GM23338 (cell line): ENCODE data around the gene HSPA1B. TPM values are rescaled to one million over a fixed set of nuclear protein-coding genes. Genes with fewer than 3 reads are reported as not detected.

Experiments
- ATAC-seq: fragments of 200-7000 bp; cut with Tn5 transposase; 3 replicates; pipeline ENCODE4 v1.9.1; 2020
- DNase-seq: peaks from one replicate; pipeline ENCODE4 v3.0.0-alpha.2; 2015; ENCODE audit warnings: low spot score
- H2AFZ ChIP-seq: fragments of 200-600 bp; sonication (generic); 2 replicates; pipeline ENCODE4 v1.8.0; 2016; ENCODE audit warnings: antibody characterized with exemption, mild to moderate bottlenecking, moderate library complexity
- H3F3A ChIP-seq: fragments of 200-600 bp; sonication (generic); replicated peaks from 2 replicates; pipeline ENCODE4 v1.8.0; 2017; ENCODE audit warnings: antibody characterized with exemption, mixed run types, low read depth
- H3K27ac ChIP-seq: fragments of 200-600 bp; sonication (generic); 2 replicates; pipeline ENCODE4 v1.6.1; 2016; ENCODE audit warnings: low read depth
- H3K27me3 ChIP-seq: fragments of 200-600 bp; sonication (generic); 2 replicates; pipeline ENCODE4 v1.8.0; 2016; ENCODE audit warnings: mild to moderate bottlenecking, mixed run types, moderate library complexity; ENCODE audit not compliant: insufficient read depth
- H3K36me3 ChIP-seq: fragments of 200-600 bp; sonication (generic); 2 replicates; pipeline ENCODE4 v1.8.0; 2016; ENCODE audit warnings: mild to moderate bottlenecking; ENCODE audit not compliant: insufficient read depth
- H3K4me1 ChIP-seq: fragments of 200-600 bp; sonication (generic); 2 replicates; pipeline ENCODE4 v1.8.0; 2016; ENCODE audit warnings: mild to moderate bottlenecking, moderate library complexity; ENCODE audit not compliant: insufficient read depth
- H3K4me2 ChIP-seq: fragments of 200-600 bp; sonication (generic); 2 replicates; pipeline ENCODE4 v1.7.1; 2017; ENCODE audit warnings: mixed run types
- H3K4me3 ChIP-seq: fragments of 200-600 bp; sonication (generic); 2 replicates; pipeline ENCODE4 v1.6.1; 2016; ENCODE audit warnings: mixed run types
- H3K79me2 ChIP-seq: fragments of 200-600 bp; sonication (generic); replicated peaks from 2 replicates; pipeline ENCODE4 v1.8.0; 2017; ENCODE audit warnings: mild to moderate bottlenecking; ENCODE audit not compliant: insufficient read depth
- H3K9me2 ChIP-seq: fragments of 200-600 bp; sonication (generic); 2 replicates; pipeline ENCODE4 v1.8.0; 2017; ENCODE audit not compliant: insufficient read depth
- H4K20me1 ChIP-seq: fragments of 200-600 bp; sonication (generic); replicated peaks from 2 replicates; pipeline ENCODE4 v1.8.0; 2017; ENCODE audit warnings: mild to moderate bottlenecking; ENCODE audit not compliant: insufficient read depth
- H3K27ac Mint-ChIP-seq: 2 replicates; pipeline ENCODE4 v1.8.0; 2020; ENCODE audit warnings: inconsistent platforms, mild to moderate bottlenecking, moderate library complexity, mixed read lengths
- H3K27me3 Mint-ChIP-seq: 3 replicates; pipeline ENCODE4 v1.8.0; 2022; ENCODE audit warnings: low read depth, mild to moderate bottlenecking, moderate library complexity, mixed read lengths, inconsistent platforms; ENCODE audit not compliant: insufficient read depth, poor library complexity
- H3K36me3 Mint-ChIP-seq: 3 replicates; pipeline ENCODE4 v1.8.0; 2021; ENCODE audit warnings: low read depth, mild to moderate bottlenecking, inconsistent platforms, moderate library complexity, mixed read lengths
- H3K4me1 Mint-ChIP-seq: 3 replicates; pipeline ENCODE4 v1.8.0; 2020; ENCODE audit warnings: mild to moderate bottlenecking, inconsistent platforms, mixed read lengths
- H3K4me3 Mint-ChIP-seq: 3 replicates; pipeline ENCODE4 v1.8.0; 2021; ENCODE audit warnings: moderate library complexity, mild to moderate bottlenecking, inconsistent platforms, mixed read lengths
- H3K9me3 Mint-ChIP-seq: 3 replicates; pipeline ENCODE4 v1.8.0; 2020; ENCODE audit warnings: moderate library complexity, mild to moderate bottlenecking, inconsistent platforms, mixed read lengths
- CREB1 ChIP-seq: fragments of 250-450 bp; sonication (Bioruptor Pico); IDR thresholded peaks from 2 replicates; pipeline ENCODE4 v1.5.0; 2020; ENCODE audit warnings: low read depth, mild to moderate bottlenecking, moderate library complexity
- CTCF ChIP-seq, 2 experiments: fragments of 200-600 bp in 1 of 2; sonication (generic) in 1 of 2; conservative IDR thresholded peaks; 2 replicates each; pipeline versions ENCODE4 v1.5.1 to v1.6.1; 2016 to 2017; ENCODE audit warnings: antibody characterized with exemption in 2 of 2, low read depth in 2 of 2, mild to moderate bottlenecking in 2 of 2, moderate library complexity in 1 of 2
- ETS1 ChIP-seq: IDR thresholded peaks from 2 replicates; pipeline ENCODE4 v1.6.1; 2016; ENCODE audit warnings: antibody characterized with exemption
- EZH2 ChIP-seq: fragments of 200-600 bp; sonication (generic); IDR thresholded peaks from one replicate; pipeline ENCODE4 v1.8.0; 2017; ENCODE audit warnings: antibody characterized with exemption, mild to moderate bottlenecking, low read depth; ENCODE audit not compliant: unreplicated experiment
- EZH2phosphoT487 ChIP-seq: fragments of 200-600 bp; sonication (generic); IDR thresholded peaks from one replicate; pipeline ENCODE4 v1.8.1; 2018; ENCODE audit warnings: antibody characterized with exemption; ENCODE audit not compliant: unreplicated experiment
- JUNB ChIP-seq: IDR thresholded peaks from one replicate; pipeline ENCODE4 v1.6.1; 2016; ENCODE audit warnings: antibody characterized with exemption; ENCODE audit not compliant: unreplicated experiment
- NANOG ChIP-seq: IDR thresholded peaks from 2 replicates; pipeline ENCODE4 v1.6.1; 2016; ENCODE audit warnings: antibody characterized with exemption, borderline replicate concordance
- POLR2AphosphoS5 ChIP-seq: IDR thresholded peaks from 2 replicates; pipeline ENCODE4 v1.6.1; 2016; ENCODE audit warnings: antibody characterized with exemption, low read depth
- REST ChIP-seq: IDR thresholded peaks from one replicate; pipeline ENCODE4 v1.6.1; 2018; ENCODE audit warnings: antibody characterized with exemption; ENCODE audit not compliant: unreplicated experiment
- STAT1 ChIP-seq: IDR thresholded peaks from one replicate; pipeline ENCODE4 v1.6.1; 2016; ENCODE audit warnings: antibody characterized with exemption; ENCODE audit not compliant: unreplicated experiment
- ZNF114 ChIP-seq: fragments of 250-450 bp; sonication (Bioruptor Pico); IDR thresholded peaks from 2 replicates; pipeline ENCODE4 v1.5.0; 2020; ENCODE audit warnings: mild to moderate bottlenecking, moderate library complexity
- ZNF331 ChIP-seq: fragments of 250-450 bp; sonication (Bioruptor Pico); IDR thresholded peaks from 2 replicates; pipeline ENCODE4 v1.5.0; 2020; ENCODE audit warnings: low read depth, mild to moderate bottlenecking, moderate library complexity
- ZNF462 ChIP-seq: fragments of 250-450 bp; sonication (Bioruptor Pico); IDR thresholded peaks from 2 replicates; pipeline ENCODE4 v1.5.0; 2020; ENCODE audit warnings: mild to moderate bottlenecking, moderate library complexity
- polyA plus RNA-seq: library from polyadenylated mRNA; unstranded; fragments of >200 nt; fragmentation: Nextera tagmentation; extraction: Ambion mirVana; gene quantifications from 2 replicates; pipeline ENCODE4 v1.2.1, GENCODE V29; 2016
- total RNA-seq: library from RNA; depleted of rRNA; stranded (reverse); fragments of >200 nt; shearing (Covaris generic); gene quantifications from 2 replicates; pipeline ENCODE4 v1.2.3, GENCODE V29; 2014

HSPA1B gene
- total and polyA plus RNA-seq, 2 experiments from 2014 or later, result 31.7 to 113 TPM

- H3K4me3 ChIP-seq, result no peak overlapping the region
- Mint-ChIP-seq H3K27ac (no peak overlapping the region), H3K27me3 (peaks cover 18% of the 10 kb centered on the region), H3K36me3 (peaks cover 25% of the 10 kb centered on the region), H3K9me3 (peaks cover 9% of the 10 kb centered on the region), H3K4me1 (peaks cover 8% of the 10 kb centered on the region), H3K4me3 (no peak overlapping the region)
- ATAC-seq (no peak), DNase-seq (no peak)
- no peaks in the 10 kb centered on the region for H3K27me3 ChIP-seq
- no peak for TF ChIP-seq STAT1
- TF ChIP-seq EZH2phosphoT487, result no peak
- TF ChIP-seq CREB1 (CRISPR knock-in tag), result no peak
- TF ChIP-seq CTCF (conservative IDR thresholded peaks at IDR 0.05; ENCODE audit: low read depth in 2 of 2), result no peak
- TF ChIP-seq JUNB, result no peak
- TF ChIP-seq ZNF331 (CRISPR knock-in tag), result no peak
- no peak for TF ChIP-seq EZH2
- no peak for TF ChIP-seq NANOG
- no peak for TF ChIP-seq ETS1
- no peak for TF ChIP-seq POLR2AphosphoS5
- TF ChIP-seq REST, result no peak
- no peak for TF ChIP-seq ZNF462 (CRISPR knock-in tag)
- TF ChIP-seq ZNF114 (CRISPR knock-in tag), result no peak
- H3K79me2 ChIP-seq, result peaks cover 8% of the 10 kb centered on the region; the same call in 1 of the 2 replicates
- peaks cover 12% of the 10 kb centered on the region; the same call in 1 of the 2 replicates for H3K4me1 ChIP-seq
- no peak overlapping the region for H2AFZ ChIP-seq
- peaks cover 3% of the 10 kb centered on the region; the same call in 1 of the 2 replicates for H4K20me1 ChIP-seq
- no peak overlapping the region for H3K27ac ChIP-seq
- H3K36me3 ChIP-seq, result no peaks in the 10 kb centered on the region
- H3K4me2 ChIP-seq, result no peak overlapping the region
- H3F3A ChIP-seq, result peaks cover 12% of the 10 kb centered on the region; the same call in 1 of the 2 replicates
- no peaks in the 10 kb centered on the region for H3K9me2 ChIP-seq
These were observed 32.8 kb downstream of the HSPA1B start for GRCh38 chr6:31860349-31860748.
